GM23338 (cell line): ENCODE measurements around the gene PTGIR. TPM values are rescaled to one million over a fixed set of nuclear protein-coding genes. Genes with fewer than 3 reads are reported as not detected.
"Not testable (repeated sequence)": the region's sequence is repeated elsewhere in the genome, so short reads cannot be mapped to it uniquely, and the experiment has no call there.

Source experiments
- ATAC-seq: fragments of 200-7000 bp; cut with Tn5 transposase; 3 replicates; pipeline ENCODE4 v1.9.1; 2020
- DNase-seq: peaks from one replicate; pipeline ENCODE4 v3.0.0-alpha.2; 2015; ENCODE audit warnings: low spot score
- H2AFZ ChIP-seq: fragments of 200-600 bp; sonication (generic); 2 replicates; pipeline ENCODE4 v1.8.0; 2016; ENCODE audit warnings: antibody characterized with exemption, mild to moderate bottlenecking, moderate library complexity
- H3F3A ChIP-seq: fragments of 200-600 bp; sonication (generic); replicated peaks from 2 replicates; pipeline ENCODE4 v1.8.0; 2017; ENCODE audit warnings: antibody characterized with exemption, mixed run types, low read depth
- H3K27ac ChIP-seq: fragments of 200-600 bp; sonication (generic); 2 replicates; pipeline ENCODE4 v1.6.1; 2016; ENCODE audit warnings: low read depth
- H3K27me3 ChIP-seq: fragments of 200-600 bp; sonication (generic); 2 replicates; pipeline ENCODE4 v1.8.0; 2016; ENCODE audit warnings: mild to moderate bottlenecking, mixed run types, moderate library complexity; ENCODE audit not compliant: insufficient read depth
- H3K36me3 ChIP-seq: fragments of 200-600 bp; sonication (generic); 2 replicates; pipeline ENCODE4 v1.8.0; 2016; ENCODE audit warnings: mild to moderate bottlenecking; ENCODE audit not compliant: insufficient read depth
- H3K4me1 ChIP-seq: fragments of 200-600 bp; sonication (generic); 2 replicates; pipeline ENCODE4 v1.8.0; 2016; ENCODE audit warnings: mild to moderate bottlenecking, moderate library complexity; ENCODE audit not compliant: insufficient read depth
- H3K4me2 ChIP-seq: fragments of 200-600 bp; sonication (generic); 2 replicates; pipeline ENCODE4 v1.7.1; 2017; ENCODE audit warnings: mixed run types
- H3K4me3 ChIP-seq: fragments of 200-600 bp; sonication (generic); 2 replicates; pipeline ENCODE4 v1.6.1; 2016; ENCODE audit warnings: mixed run types
- H3K79me2 ChIP-seq: fragments of 200-600 bp; sonication (generic); replicated peaks from 2 replicates; pipeline ENCODE4 v1.8.0; 2017; ENCODE audit warnings: mild to moderate bottlenecking; ENCODE audit not compliant: insufficient read depth
- H3K9me2 ChIP-seq: fragments of 200-600 bp; sonication (generic); 2 replicates; pipeline ENCODE4 v1.8.0; 2017; ENCODE audit not compliant: insufficient read depth
- H4K20me1 ChIP-seq: fragments of 200-600 bp; sonication (generic); replicated peaks from 2 replicates; pipeline ENCODE4 v1.8.0; 2017; ENCODE audit warnings: mild to moderate bottlenecking; ENCODE audit not compliant: insufficient read depth
- H3K27ac Mint-ChIP-seq: 2 replicates; pipeline ENCODE4 v1.8.0; 2020; ENCODE audit warnings: inconsistent platforms, mild to moderate bottlenecking, moderate library complexity, mixed read lengths
- H3K27me3 Mint-ChIP-seq: 3 replicates; pipeline ENCODE4 v1.8.0; 2022; ENCODE audit warnings: low read depth, mild to moderate bottlenecking, moderate library complexity, mixed read lengths, inconsistent platforms; ENCODE audit not compliant: insufficient read depth, poor library complexity
- H3K36me3 Mint-ChIP-seq: 3 replicates; pipeline ENCODE4 v1.8.0; 2021; ENCODE audit warnings: low read depth, mild to moderate bottlenecking, inconsistent platforms, moderate library complexity, mixed read lengths
- H3K4me1 Mint-ChIP-seq: 3 replicates; pipeline ENCODE4 v1.8.0; 2020; ENCODE audit warnings: mild to moderate bottlenecking, inconsistent platforms, mixed read lengths
- H3K4me3 Mint-ChIP-seq: 3 replicates; pipeline ENCODE4 v1.8.0; 2021; ENCODE audit warnings: moderate library complexity, mild to moderate bottlenecking, inconsistent platforms, mixed read lengths
- H3K9me3 Mint-ChIP-seq: 3 replicates; pipeline ENCODE4 v1.8.0; 2020; ENCODE audit warnings: moderate library complexity, mild to moderate bottlenecking, inconsistent platforms, mixed read lengths
- CREB1 ChIP-seq: fragments of 250-450 bp; sonication (Bioruptor Pico); IDR thresholded peaks from 2 replicates; pipeline ENCODE4 v1.5.0; 2020; ENCODE audit warnings: low read depth, mild to moderate bottlenecking, moderate library complexity
- EZH2 ChIP-seq: fragments of 200-600 bp; sonication (generic); IDR thresholded peaks from one replicate; pipeline ENCODE4 v1.8.0; 2017; ENCODE audit warnings: antibody characterized with exemption, mild to moderate bottlenecking, low read depth; ENCODE audit not compliant: unreplicated experiment
- NANOG ChIP-seq: IDR thresholded peaks from 2 replicates; pipeline ENCODE4 v1.6.1; 2016; ENCODE audit warnings: antibody characterized with exemption, borderline replicate concordance
- POLR2AphosphoS5 ChIP-seq: IDR thresholded peaks from 2 replicates; pipeline ENCODE4 v1.6.1; 2016; ENCODE audit warnings: antibody characterized with exemption, low read depth
- ZNF114 ChIP-seq: fragments of 250-450 bp; sonication (Bioruptor Pico); IDR thresholded peaks from 2 replicates; pipeline ENCODE4 v1.5.0; 2020; ENCODE audit warnings: mild to moderate bottlenecking, moderate library complexity
- ZNF331 ChIP-seq: fragments of 250-450 bp; sonication (Bioruptor Pico); IDR thresholded peaks from 2 replicates; pipeline ENCODE4 v1.5.0; 2020; ENCODE audit warnings: low read depth, mild to moderate bottlenecking, moderate library complexity
- polyA plus RNA-seq: library from polyadenylated mRNA; unstranded; fragments of >200 nt; fragmentation: Nextera tagmentation; extraction: Ambion mirVana; gene quantifications from 2 replicates; pipeline ENCODE4 v1.2.1, GENCODE V29; 2016
- total RNA-seq: library from RNA; depleted of rRNA; stranded (reverse); fragments of >200 nt; shearing (Covaris generic); gene quantifications from 2 replicates; pipeline ENCODE4 v1.2.3, GENCODE V29; 2014
- TF ChIP-seq, protein P1 (sequence below), 2 experiments: fragments of 200-600 bp in 1 of 2; sonication (generic) in 1 of 2; conservative IDR thresholded peaks; 2 replicates each; pipeline versions ENCODE4 v1.5.1 to v1.6.1; 2016 to 2017; ENCODE audit warnings: antibody characterized with exemption in 2 of 2, low read depth in 2 of 2, mild to moderate bottlenecking in 2 of 2, moderate library complexity in 1 of 2
- TF ChIP-seq, protein P2 (sequence below): fragments of 250-450 bp; sonication (Bioruptor Pico); IDR thresholded peaks from 2 replicates; pipeline ENCODE4 v1.5.0; 2020; ENCODE audit warnings: mild to moderate bottlenecking, moderate library complexity
- TF ChIP-seq, protein P3 (sequence below): IDR thresholded peaks from one replicate; pipeline ENCODE4 v1.6.1; 2018; ENCODE audit warnings: antibody characterized with exemption; ENCODE audit not compliant: unreplicated experiment
- TF ChIP-seq, protein P4 (sequence below): IDR thresholded peaks from 2 replicates; pipeline ENCODE4 v1.6.1; 2016; ENCODE audit warnings: antibody characterized with exemption

Gene PTGIR
- total and polyA plus RNA-seq, 2 experiments from 2014 or later: not detected

DNA sequence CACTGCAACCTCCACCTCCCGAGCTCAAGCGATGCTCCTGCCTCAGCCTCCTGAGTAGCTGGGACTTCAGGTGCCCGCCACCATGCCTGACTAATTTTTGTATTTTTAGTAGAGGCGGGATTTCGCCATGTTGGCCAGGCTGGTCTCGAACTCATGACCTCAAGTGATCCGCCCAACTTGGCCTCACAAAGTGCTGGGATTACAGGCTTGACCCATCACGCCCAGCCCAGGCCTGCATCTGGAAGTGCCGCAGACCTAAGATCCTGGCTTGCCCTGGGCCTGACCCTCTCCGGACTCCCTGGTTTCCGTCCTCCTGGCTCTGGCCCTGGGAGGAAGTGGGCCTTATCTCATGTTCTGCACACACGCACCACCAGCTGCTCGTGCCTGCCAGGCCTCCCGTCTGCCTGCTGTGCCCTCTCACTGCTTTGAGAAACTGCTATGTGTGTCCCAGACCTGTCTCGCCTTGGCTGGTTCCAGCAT lies 4.7 kb upstream of the PTGIR start:
- H4K20me1 ChIP-seq: no peaks in the 10 kb centered on the region; the same call in 1 of the 2 replicates
- no peak overlapping the region for H3K4me3 ChIP-seq
- H3K36me3 Mint-ChIP-seq: no peaks in the 10 kb centered on the region
- H3K9me3 Mint-ChIP-seq: no peaks in the 10 kb centered on the region
- 0 out of 2 replicates have a peak, but pooled peaks cover 2% of the 10 kb centered on the region for H3F3A ChIP-seq
- DNase-seq: no peak
- peaks cover 20% of the 10 kb centered on the region for H3K4me1 Mint-ChIP-seq
- peaks cover 20% of the 10 kb centered on the region for H3K27me3 ChIP-seq
- H3K4me3 Mint-ChIP-seq: no peak overlapping the region
- H3K27ac Mint-ChIP-seq: no peak overlapping the region
- H3K27me3 Mint-ChIP-seq: peaks cover 36% of the 10 kb centered on the region
- H3K4me1 ChIP-seq: peaks cover 19% of the 10 kb centered on the region
- TF ChIP-seq, protein P1, sequence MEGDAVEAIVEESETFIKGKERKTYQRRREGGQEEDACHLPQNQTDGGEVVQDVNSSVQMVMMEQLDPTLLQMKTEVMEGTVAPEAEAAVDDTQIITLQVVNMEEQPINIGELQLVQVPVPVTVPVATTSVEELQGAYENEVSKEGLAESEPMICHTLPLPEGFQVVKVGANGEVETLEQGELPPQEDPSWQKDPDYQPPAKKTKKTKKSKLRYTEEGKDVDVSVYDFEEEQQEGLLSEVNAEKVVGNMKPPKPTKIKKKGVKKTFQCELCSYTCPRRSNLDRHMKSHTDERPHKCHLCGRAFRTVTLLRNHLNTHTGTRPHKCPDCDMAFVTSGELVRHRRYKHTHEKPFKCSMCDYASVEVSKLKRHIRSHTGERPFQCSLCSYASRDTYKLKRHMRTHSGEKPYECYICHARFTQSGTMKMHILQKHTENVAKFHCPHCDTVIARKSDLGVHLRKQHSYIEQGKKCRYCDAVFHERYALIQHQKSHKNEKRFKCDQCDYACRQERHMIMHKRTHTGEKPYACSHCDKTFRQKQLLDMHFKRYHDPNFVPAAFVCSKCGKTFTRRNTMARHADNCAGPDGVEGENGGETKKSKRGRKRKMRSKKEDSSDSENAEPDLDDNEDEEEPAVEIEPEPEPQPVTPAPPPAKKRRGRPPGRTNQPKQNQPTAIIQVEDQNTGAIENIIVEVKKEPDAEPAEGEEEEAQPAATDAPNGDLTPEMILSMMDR (conservative IDR thresholded peaks at IDR 0.05; ENCODE audit: low read depth in 2 of 2): no peak
- no peak for TF ChIP-seq ZNF331 (CRISPR knock-in tag)
- TF ChIP-seq, protein P2, sequence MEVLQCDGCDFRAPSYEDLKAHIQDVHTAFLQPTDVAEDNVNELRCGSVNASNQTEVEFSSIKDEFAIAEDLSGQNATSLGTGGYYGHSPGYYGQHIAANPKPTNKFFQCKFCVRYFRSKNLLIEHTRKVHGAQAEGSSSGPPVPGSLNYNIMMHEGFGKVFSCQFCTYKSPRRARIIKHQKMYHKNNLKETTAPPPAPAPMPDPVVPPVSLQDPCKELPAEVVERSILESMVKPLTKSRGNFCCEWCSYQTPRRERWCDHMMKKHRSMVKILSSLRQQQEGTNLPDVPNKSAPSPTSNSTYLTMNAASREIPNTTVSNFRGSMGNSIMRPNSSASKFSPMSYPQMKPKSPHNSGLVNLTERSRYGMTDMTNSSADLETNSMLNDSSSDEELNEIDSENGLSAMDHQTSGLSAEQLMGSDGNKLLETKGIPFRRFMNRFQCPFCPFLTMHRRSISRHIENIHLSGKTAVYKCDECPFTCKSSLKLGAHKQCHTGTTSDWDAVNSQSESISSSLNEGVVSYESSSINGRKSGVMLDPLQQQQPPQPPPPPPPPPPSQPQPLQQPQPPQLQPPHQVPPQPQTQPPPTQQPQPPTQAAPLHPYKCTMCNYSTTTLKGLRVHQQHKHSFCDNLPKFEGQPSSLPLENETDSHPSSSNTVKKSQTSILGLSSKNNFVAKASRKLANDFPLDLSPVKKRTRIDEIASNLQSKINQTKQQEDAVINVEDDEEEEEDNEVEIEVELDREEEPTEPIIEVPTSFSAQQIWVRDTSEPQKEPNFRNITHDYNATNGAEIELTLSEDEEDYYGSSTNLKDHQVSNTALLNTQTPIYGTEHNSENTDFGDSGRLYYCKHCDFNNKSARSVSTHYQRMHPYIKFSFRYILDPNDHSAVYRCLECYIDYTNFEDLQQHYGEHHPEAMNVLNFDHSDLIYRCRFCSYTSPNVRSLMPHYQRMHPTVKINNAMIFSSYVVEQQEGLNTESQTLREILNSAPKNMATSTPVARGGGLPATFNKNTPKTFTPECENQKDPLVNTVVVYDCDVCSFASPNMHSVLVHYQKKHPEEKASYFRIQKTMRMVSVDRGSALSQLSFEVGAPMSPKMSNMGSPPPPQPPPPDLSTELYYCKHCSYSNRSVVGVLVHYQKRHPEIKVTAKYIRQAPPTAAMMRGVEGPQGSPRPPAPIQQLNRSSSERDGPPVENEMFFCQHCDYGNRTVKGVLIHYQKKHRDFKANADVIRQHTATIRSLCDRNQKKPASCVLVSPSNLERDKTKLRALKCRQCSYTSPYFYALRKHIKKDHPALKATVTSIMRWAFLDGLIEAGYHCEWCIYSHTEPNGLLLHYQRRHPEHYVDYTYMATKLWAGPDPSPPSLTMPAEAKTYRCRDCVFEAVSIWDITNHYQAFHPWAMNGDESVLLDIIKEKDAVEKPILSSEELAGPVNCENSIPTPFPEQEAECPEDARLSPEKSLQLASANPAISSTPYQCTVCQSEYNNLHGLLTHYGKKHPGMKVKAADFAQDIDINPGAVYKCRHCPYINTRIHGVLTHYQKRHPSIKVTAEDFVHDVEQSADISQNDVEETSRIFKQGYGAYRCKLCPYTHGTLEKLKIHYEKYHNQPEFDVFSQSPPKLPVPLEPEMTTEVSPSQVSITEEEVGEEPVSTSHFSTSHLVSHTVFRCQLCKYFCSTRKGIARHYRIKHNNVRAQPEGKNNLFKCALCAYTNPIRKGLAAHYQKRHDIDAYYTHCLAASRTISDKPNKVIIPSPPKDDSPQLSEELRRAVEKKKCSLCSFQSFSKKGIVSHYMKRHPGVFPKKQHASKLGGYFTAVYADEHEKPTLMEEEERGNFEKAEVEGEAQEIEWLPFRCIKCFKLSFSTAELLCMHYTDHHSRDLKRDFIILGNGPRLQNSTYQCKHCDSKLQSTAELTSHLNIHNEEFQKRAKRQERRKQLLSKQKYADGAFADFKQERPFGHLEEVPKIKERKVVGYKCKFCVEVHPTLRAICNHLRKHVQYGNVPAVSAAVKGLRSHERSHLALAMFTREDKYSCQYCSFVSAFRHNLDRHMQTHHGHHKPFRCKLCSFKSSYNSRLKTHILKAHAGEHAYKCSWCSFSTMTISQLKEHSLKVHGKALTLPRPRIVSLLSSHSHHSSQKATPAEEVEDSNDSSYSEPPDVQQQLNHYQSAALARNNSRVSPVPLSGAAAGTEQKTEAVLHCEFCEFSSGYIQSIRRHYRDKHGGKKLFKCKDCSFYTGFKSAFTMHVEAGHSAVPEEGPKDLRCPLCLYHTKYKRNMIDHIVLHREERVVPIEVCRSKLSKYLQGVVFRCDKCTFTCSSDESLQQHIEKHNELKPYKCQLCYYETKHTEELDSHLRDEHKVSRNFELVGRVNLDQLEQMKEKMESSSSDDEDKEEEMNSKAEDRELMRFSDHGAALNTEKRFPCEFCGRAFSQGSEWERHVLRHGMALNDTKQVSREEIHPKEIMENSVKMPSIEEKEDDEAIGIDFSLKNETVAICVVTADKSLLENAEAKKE: no peak
- TF ChIP-seq, protein P3, sequence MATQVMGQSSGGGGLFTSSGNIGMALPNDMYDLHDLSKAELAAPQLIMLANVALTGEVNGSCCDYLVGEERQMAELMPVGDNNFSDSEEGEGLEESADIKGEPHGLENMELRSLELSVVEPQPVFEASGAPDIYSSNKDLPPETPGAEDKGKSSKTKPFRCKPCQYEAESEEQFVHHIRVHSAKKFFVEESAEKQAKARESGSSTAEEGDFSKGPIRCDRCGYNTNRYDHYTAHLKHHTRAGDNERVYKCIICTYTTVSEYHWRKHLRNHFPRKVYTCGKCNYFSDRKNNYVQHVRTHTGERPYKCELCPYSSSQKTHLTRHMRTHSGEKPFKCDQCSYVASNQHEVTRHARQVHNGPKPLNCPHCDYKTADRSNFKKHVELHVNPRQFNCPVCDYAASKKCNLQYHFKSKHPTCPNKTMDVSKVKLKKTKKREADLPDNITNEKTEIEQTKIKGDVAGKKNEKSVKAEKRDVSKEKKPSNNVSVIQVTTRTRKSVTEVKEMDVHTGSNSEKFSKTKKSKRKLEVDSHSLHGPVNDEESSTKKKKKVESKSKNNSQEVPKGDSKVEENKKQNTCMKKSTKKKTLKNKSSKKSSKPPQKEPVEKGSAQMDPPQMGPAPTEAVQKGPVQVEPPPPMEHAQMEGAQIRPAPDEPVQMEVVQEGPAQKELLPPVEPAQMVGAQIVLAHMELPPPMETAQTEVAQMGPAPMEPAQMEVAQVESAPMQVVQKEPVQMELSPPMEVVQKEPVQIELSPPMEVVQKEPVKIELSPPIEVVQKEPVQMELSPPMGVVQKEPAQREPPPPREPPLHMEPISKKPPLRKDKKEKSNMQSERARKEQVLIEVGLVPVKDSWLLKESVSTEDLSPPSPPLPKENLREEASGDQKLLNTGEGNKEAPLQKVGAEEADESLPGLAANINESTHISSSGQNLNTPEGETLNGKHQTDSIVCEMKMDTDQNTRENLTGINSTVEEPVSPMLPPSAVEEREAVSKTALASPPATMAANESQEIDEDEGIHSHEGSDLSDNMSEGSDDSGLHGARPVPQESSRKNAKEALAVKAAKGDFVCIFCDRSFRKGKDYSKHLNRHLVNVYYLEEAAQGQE: no peak
- no peak for TF ChIP-seq CREB1 (CRISPR knock-in tag)
- TF ChIP-seq, protein P4, sequence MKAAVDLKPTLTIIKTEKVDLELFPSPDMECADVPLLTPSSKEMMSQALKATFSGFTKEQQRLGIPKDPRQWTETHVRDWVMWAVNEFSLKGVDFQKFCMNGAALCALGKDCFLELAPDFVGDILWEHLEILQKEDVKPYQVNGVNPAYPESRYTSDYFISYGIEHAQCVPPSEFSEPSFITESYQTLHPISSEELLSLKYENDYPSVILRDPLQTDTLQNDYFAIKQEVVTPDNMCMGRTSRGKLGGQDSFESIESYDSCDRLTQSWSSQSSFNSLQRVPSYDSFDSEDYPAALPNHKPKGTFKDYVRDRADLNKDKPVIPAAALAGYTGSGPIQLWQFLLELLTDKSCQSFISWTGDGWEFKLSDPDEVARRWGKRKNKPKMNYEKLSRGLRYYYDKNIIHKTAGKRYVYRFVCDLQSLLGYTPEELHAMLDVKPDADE: no peak
- TF ChIP-seq ZNF114: no peak
- TF ChIP-seq NANOG: no peak
- TF ChIP-seq EZH2: no peak
- no peak for TF ChIP-seq POLR2AphosphoS5
- no peaks in the 10 kb centered on the region for H3K9me2 ChIP-seq
- H3K36me3 ChIP-seq: no peaks in the 10 kb centered on the region
- H3K27ac ChIP-seq: no peak overlapping the region
- H3K4me2 ChIP-seq: no peak overlapping the region
- H2AFZ ChIP-seq: peak overlapping the region; percentile 32; the same call in 1 of the 2 replicates
- ATAC-seq: no peak
- no peaks in the 10 kb centered on the region for H3K79me2 ChIP-seq

DNA sequence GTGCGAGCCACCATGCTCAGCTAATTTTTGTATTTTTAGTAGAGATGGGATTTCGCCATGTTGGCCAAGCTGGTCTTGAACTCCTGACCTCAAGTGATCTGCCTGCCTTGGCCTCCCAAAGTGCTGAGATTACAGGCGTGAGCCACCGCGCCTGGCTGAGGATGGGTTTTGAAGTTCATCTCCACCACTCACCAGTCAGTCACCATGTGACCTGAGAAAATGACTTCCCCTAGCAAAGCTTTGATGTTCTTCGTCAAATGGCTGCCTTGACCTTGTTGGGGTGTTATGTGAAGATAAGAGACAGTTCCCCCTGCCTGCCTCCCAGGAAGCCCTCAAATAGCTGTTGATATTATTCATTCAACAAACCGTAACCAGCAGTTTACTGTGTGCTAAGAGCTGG lies 4.1 kb upstream of the PTGIR start:
- ATAC-seq, H3F3A ChIP-seq, H3K27ac ChIP-seq, H3K36me3 Mint-ChIP-seq, H2AFZ ChIP-seq, H3K4me2 ChIP-seq, H3K79me2 ChIP-seq, H3K36me3 ChIP-seq, H3K4me3 ChIP-seq, H4K20me1 ChIP-seq, DNase-seq, H3K9me2 ChIP-seq, H3K4me3 Mint-ChIP-seq, H3K9me3 Mint-ChIP-seq, H3K27ac Mint-ChIP-seq: not testable (repeated sequence)
- Mint-ChIP-seq H3K27me3 (peaks cover 34% of the 10 kb centered on the region), H3K4me1 (peaks cover 20% of the 10 kb centered on the region)
- Histone ChIP-seq H3K27me3 (peaks cover 18% of the 10 kb centered on the region), H3K4me1 (peaks cover 19% of the 10 kb centered on the region)
